Hippocampal formation (tissue), 2 donors: ENCODE results near the gene MRPS2.
"Not testable (repeated sequence)": the region's sequence is repeated elsewhere in the genome, so short reads cannot be mapped to it uniquely, and the experiment has no call there.

ENCODE experiments used
- DNase-seq, 2 donors: peaks; one replicate each; lab custom pipeline; 2025; lab: John Stamatoyannopoulos, UW

MRPS2 gene

GRCh38 chr9:135531096-135531495 is 30.6 kb downstream of the MRPS2 start:
- no peak for DNase-seq

- DNase-seq = no peak
Observed at GRCh38 chr9:135533113-135533512, 32.6 kb downstream of the MRPS2 start.

- DNase-seq = no peak
Observed at GRCh38 chr9:135533674-135534073, 33.2 kb downstream of the MRPS2 start.

GRCh38 chr9:135534192-135534711 is 33.8 kb downstream of the MRPS2 start:
- DNase-seq = not testable (repeated sequence)

GRCh38 chr9:135534826-135535225 is 34.3 kb downstream of the MRPS2 start:
- DNase-seq = not testable (repeated sequence)

GRCh38 chr9:135535631-135536030 is 35.1 kb downstream of the MRPS2 start:
- DNase-seq = not testable (repeated sequence)

GRCh38 chr9:135536216-135536615 is 35.7 kb downstream of the MRPS2 start:
- DNase-seq = no peak

- DNase-seq = not testable (repeated sequence)
Observed at GRCh38 chr9:135543262-135543894, 42.9 kb downstream of the MRPS2 start.

- no peak for DNase-seq
Observed at GRCh38 chr9:135544981-135545635, 44.6 kb downstream of the MRPS2 start.

- not testable (repeated sequence) for DNase-seq
Observed at GRCh38 chr9:135545646-135546176, 45.2 kb downstream of the MRPS2 start, which contains the start of gene OBP2A. Gene OBP2A (plus strand): TSS chr9:135546126. CDS start chr9:135546181, 55 bp downstream.

GRCh38 chr9:135546792-135547617 is 46.5 kb downstream of the MRPS2 start:
- DNase-seq = not testable (repeated sequence)

- DNase-seq = no peak
Observed at GRCh38 chr9:135547756-135548736, 47.6 kb downstream of the MRPS2 start.

- not testable (repeated sequence) for DNase-seq
Observed at GRCh38 chr9:135549478-135550343, 49.2 kb downstream of the MRPS2 start.

GRCh38 chr9:135550344-135550918 is 49.9 kb downstream of the MRPS2 start:
- no peak for DNase-seq

- no peak for DNase-seq
Observed at GRCh38 chr9:135551031-135551430, 50.5 kb downstream of the MRPS2 start.

GRCh38 chr9:135551456-135551855 is 51.0 kb downstream of the MRPS2 start:
- DNase-seq = no peak

GRCh38 chr9:135552021-135552697 is 51.7 kb downstream of the MRPS2 start:
- no peak for DNase-seq

- no peak for DNase-seq
Observed at GRCh38 chr9:135552698-135553171, 52.3 kb downstream of the MRPS2 start.
